Rectal smooth muscle tissue (tissue), 1 donor: ENCODE data around the gene GPN1.

Source experiments
- H3K27ac ChIP-seq: one replicate; pipeline ENCODE4 v1.7.0; 2013; ENCODE audit warnings: low read depth, low read length, inconsistent platforms
- H3K27me3 ChIP-seq: one replicate; pipeline ENCODE4 v1.7.0; 2013; ENCODE audit warnings: low read length; ENCODE audit not compliant: control insufficient read depth, insufficient read depth
- H3K36me3 ChIP-seq: one replicate; pipeline ENCODE4 v1.7.0; 2013; ENCODE audit warnings: low read length; ENCODE audit not compliant: control insufficient read depth, insufficient read depth
- H3K4me1 ChIP-seq: one replicate; pipeline ENCODE4 v1.7.0; 2013; ENCODE audit warnings: low read length; ENCODE audit not compliant: control insufficient read depth, insufficient read depth
- H3K4me3 ChIP-seq: one replicate; pipeline ENCODE4 v1.7.0; 2013; ENCODE audit warnings: low read length
- H3K9ac ChIP-seq: one replicate; pipeline ENCODE4 v1.7.0; 2013; ENCODE audit warnings: low read length

The GPN1 gene

GRCh38 chr2:27685577-27685976, 56.7 kb downstream of the GPN1 start:
- no peaks in the 10 kb centered on the region for H3K4me1 ChIP-seq
- no peak overlapping the region for H3K9ac ChIP-seq
- no peak overlapping the region for H3K27ac ChIP-seq
- no peaks in the 10 kb centered on the region for H3K27me3 ChIP-seq
- H3K4me3 ChIP-seq: no peak overlapping the region
- peaks cover 23% of the 10 kb centered on the region for H3K36me3 ChIP-seq

GRCh38 chr2:27687232-27687631, 58.4 kb downstream of the GPN1 start:
- Histone ChIP-seq H3K27ac (no peak overlapping the region), H3K36me3 (peaks cover 17% of the 10 kb centered on the region), H3K4me3 (no peak overlapping the region), H3K4me1 (no peaks in the 10 kb centered on the region), H3K27me3 (no peaks in the 10 kb centered on the region), H3K9ac (no peak overlapping the region)

GRCh38 chr2:27689424-27689823, 60.6 kb downstream of the GPN1 start:
- H3K36me3 ChIP-seq: peaks cover 17% of the 10 kb centered on the region
- H3K9ac ChIP-seq: no peak overlapping the region
- H3K27ac ChIP-seq: no peak overlapping the region
- H3K27me3 ChIP-seq: no peaks in the 10 kb centered on the region
- H3K4me3 ChIP-seq: no peak overlapping the region
- H3K4me1 ChIP-seq: no peaks in the 10 kb centered on the region

- no peaks in the 10 kb centered on the region for H3K4me1 ChIP-seq
- H3K9ac ChIP-seq: no peak overlapping the region
- H3K36me3 ChIP-seq: peaks cover 19% of the 10 kb centered on the region
- H3K27ac ChIP-seq: no peak overlapping the region
- no peak overlapping the region for H3K4me3 ChIP-seq
- H3K27me3 ChIP-seq: no peaks in the 10 kb centered on the region
Observed at GRCh38 chr2:27690052-27690451, 61.2 kb downstream of the GPN1 start.

- H3K9ac ChIP-seq: no peak overlapping the region
- no peaks in the 10 kb centered on the region for H3K27me3 ChIP-seq
- no peak overlapping the region for H3K27ac ChIP-seq
- H3K4me1 ChIP-seq: no peaks in the 10 kb centered on the region
- H3K4me3 ChIP-seq: no peak overlapping the region
- H3K36me3 ChIP-seq: peaks cover 7% of the 10 kb centered on the region
Observed at GRCh38 chr2:27697660-27698059, 68.8 kb downstream of the GPN1 start.
